ENCODE results near the gene LDLRAD3.

DNA sequence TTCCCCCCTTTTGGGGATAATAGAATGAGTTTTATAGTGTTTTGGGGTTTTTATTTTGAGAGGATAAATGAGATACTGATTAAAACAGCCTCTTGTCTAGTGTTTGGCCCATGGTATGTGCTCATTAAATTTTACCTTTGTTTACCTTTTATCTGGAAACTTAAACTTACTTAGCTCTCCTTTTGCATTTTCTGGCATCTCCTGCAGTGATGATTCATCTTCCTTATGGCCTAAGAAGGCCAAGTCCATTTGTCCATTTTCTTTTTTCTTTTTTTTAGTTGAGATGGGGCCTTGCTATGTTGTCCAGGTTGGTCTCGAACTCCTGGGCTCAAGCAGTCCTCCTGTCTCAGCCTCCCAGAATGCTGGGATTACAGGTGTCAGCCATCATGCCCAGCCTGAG, 189.1 kb downstream of the LDLRAD3 start:
- TF ChIP-seq CTCF (IDR thresholded peaks at IDR 0.05) (no peak), POLR2A (IDR thresholded peaks at IDR 0.05) (no peak)

Measured in prostate gland (tissue), 2 donors.